Tibial artery (tissue), 4 donors: ENCODE results near the gene MRPL14.

ENCODE experiments used
- DNase-seq, 2 donors: peaks; one replicate each; pipeline ENCODE4 v3.0.0-alpha.2; 2019
- H3K27ac ChIP-seq, 2 donors: fragments of 200-600 bp; sonication (generic) in 1 of 2; 1 replicate in 1 of 2; 2 replicates in 1 of 2; pipeline ENCODE4 v1.5.1; 2018 to 2019; ENCODE audit warnings: mild to moderate bottlenecking in 1 of 2
- H3K27me3 ChIP-seq, 2 donors: fragments of 200-600 bp; sonication (generic) in 1 of 2; one replicate each; pipeline versions ENCODE4 v1.5.1 to v1.6.0; 2016 to 2019
- H3K36me3 ChIP-seq, 3 donors: fragments of 200-600 bp; sonication (generic) in 2 of 3; one replicate each; pipeline ENCODE4 v1.5.1; 2016 to 2019; ENCODE audit warnings: mild to moderate bottlenecking in 2 of 3
- H3K4me1 ChIP-seq, 4 donors: fragments of 200-600 bp; sonication (generic) in 2 of 4; 1 replicate in 3 of 4; 2 replicates in 1 of 4; pipeline ENCODE4 v1.5.1; 2016 to 2019
- H3K4me3 ChIP-seq, 2 donors: fragments of 200-600 bp; sonication (generic) in 1 of 2; 1 replicate in 1 of 2; 2 replicates in 1 of 2; pipeline ENCODE4 v1.5.1; 2018 to 2019; ENCODE audit warnings: mild to moderate bottlenecking in 2 of 2
- H3K9me3 ChIP-seq, 3 donors: fragments of 200-600 bp; sonication (generic) in 1 of 3; one replicate each; pipeline ENCODE4 v1.5.1; 2016 to 2019
- CTCF ChIP-seq, 2 experiments: fragments of 200-600 bp in 1 of 2; fragments of 450-650 bp in 1 of 2; IDR thresholded peaks; one replicate each; pipeline ENCODE4 v1.5.1; 2017 to 2019; ENCODE audit warnings: antibody characterized with exemption in 2 of 2, mild to moderate bottlenecking in 1 of 2, moderate library complexity in 1 of 2
- intact Hi-C: fragments of 100-400 bp; cut with DNase I; formaldehyde crosslinking; loops from one replicate; pipeline ENCODE4 v1.15.0; 2023; ENCODE audit warnings: low total_unique reads

The MRPL14 gene

GRCh38 chr6:44113414-44113813, 13.8 kb downstream of the MRPL14 start:
- DNase-seq = no peak
- Histone ChIP-seq H3K27me3 (no peaks in the 10 kb centered on the region), H3K4me3 (no peak overlapping the region), H3K27ac (no peak overlapping the region), H3K9me3 (no peaks in the 10 kb centered on the region), H3K4me1 (peaks cover 5 to 26% (median 11%) of the 10 kb centered on the region in 4 donors), H3K36me3 (peaks cover 12 to 65% (median 53%) of the 10 kb centered on the region in 3 donors)
- TF ChIP-seq CTCF (IDR thresholded peaks at IDR 0.05) = no peak
- intact Hi-C loops = no loop called here

GRCh38 chr6:44111434-44112417, 15.5 kb downstream of the MRPL14 start:
- TF ChIP-seq CTCF (IDR thresholded peaks at IDR 0.05) = no peak
- no peak overlapping the region for H3K27ac ChIP-seq
- H3K4me1 ChIP-seq = peaks cover 0 to 16% (median 7%) of the 10 kb centered on the region in 4 donors

GRCh38 chr6:44110966-44111365, 16.3 kb downstream of the MRPL14 start:
- H3K27ac ChIP-seq = no peak overlapping the region
- H3K4me3 ChIP-seq = no peak overlapping the region
- intact Hi-C loops = no loop called here
- TF ChIP-seq CTCF (IDR thresholded peaks at IDR 0.05) = no peak
- H3K4me1 ChIP-seq = peaks cover 0 to 9% (median under 1%) of the 10 kb centered on the region in 4 donors
- no peaks in the 10 kb centered on the region for H3K9me3 ChIP-seq
- H3K36me3 ChIP-seq = peaks cover 12 to 82% (median 53%) of the 10 kb centered on the region in 3 donors
- H3K27me3 ChIP-seq = no peaks in the 10 kb centered on the region
- no peak for DNase-seq

More at GRCh38 chr6:44111434-44112417, 15.5 kb downstream of the MRPL14 start:
- Histone ChIP-seq H3K9me3 (no peaks in the 10 kb centered on the region), H3K4me3 (no peak overlapping the region), H3K36me3 (peaks cover 12 to 82% (median 53%) of the 10 kb centered on the region in 3 donors), H3K27me3 (no peaks in the 10 kb centered on the region)
- intact Hi-C loops = no loop called here
- no peak for DNase-seq

GRCh38 chr6:44110005-44110676, 17.1 kb downstream of the MRPL14 start:
- Histone ChIP-seq H3K4me1 (peaks cover 0 to 4% (median 1%) of the 10 kb centered on the region in 4 donors), H3K9me3 (no peaks in the 10 kb centered on the region), H3K27ac (no peak overlapping the region), H3K36me3 (peaks cover 12 to 82% (median 53%) of the 10 kb centered on the region in 3 donors), H3K27me3 (no peaks in the 10 kb centered on the region), H3K4me3 (no peak overlapping the region)
- intact Hi-C loops = no loop called here
- DNase-seq = no peak
- no peak for TF ChIP-seq CTCF (IDR thresholded peaks at IDR 0.05)

- Histone ChIP-seq H3K36me3 (peaks cover 12 to 82% (median 54%) of the 10 kb centered on the region in 3 donors), H3K27me3 (no peaks in the 10 kb centered on the region), H3K9me3 (no peaks in the 10 kb centered on the region), H3K4me1 (peaks cover 0 to 5% (median 2%) of the 10 kb centered on the region in 4 donors), H3K27ac (no peak overlapping the region), H3K4me3 (no peak overlapping the region)
- intact Hi-C loops = no loop called here
- TF ChIP-seq CTCF (IDR thresholded peaks at IDR 0.05) = no peak
- no peak for DNase-seq
These were observed 18.0 kb downstream of the MRPL14 start for GRCh38 chr6:44109212-44109611.
